GM12865 (cell line): ENCODE data around the gene CACNA1C.

Experiments
- DNase-seq: peaks from one replicate; pipeline ENCODE4 v3.0.0; 2010; ENCODE audit warnings: low read depth
- H3K4me3 ChIP-seq: 2 replicates; pipeline ENCODE4 v1.5.1; 2011; ENCODE audit warnings: mild to moderate bottlenecking, low read depth, low read length, control low read depth
- TF ChIP-seq, protein P1 (sequence below): IDR thresholded peaks from 2 replicates; pipeline ENCODE4 v1.5.1; 2011; ENCODE audit warnings: low read length, control low read depth, low read depth, inconsistent platforms; ENCODE audit not compliant: insufficient read depth; ENCODE audit errors: missing control alignments

Gene CACNA1C

DNA sequence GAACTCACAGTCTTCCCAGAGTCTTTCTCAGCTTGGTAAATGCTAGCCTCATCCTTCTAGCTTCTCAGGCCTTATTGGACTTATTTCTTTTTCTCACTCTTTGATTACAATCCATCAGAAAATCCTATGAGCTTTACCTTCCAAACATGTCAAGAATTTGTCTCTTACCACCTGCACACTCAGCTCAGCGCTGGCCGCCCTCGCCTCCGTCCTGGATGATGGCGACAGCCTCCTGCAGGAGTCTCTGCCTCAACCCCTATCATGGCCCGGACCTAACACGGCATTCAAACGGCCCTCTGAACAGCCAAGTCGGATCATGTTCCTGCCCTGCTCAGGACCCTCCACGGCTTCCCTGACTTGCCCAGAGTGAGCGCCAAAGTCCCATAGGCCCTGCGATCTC is 408.9 kb downstream of the CACNA1C start:
- H3K4me3 ChIP-seq: no peak overlapping the region

DNA sequence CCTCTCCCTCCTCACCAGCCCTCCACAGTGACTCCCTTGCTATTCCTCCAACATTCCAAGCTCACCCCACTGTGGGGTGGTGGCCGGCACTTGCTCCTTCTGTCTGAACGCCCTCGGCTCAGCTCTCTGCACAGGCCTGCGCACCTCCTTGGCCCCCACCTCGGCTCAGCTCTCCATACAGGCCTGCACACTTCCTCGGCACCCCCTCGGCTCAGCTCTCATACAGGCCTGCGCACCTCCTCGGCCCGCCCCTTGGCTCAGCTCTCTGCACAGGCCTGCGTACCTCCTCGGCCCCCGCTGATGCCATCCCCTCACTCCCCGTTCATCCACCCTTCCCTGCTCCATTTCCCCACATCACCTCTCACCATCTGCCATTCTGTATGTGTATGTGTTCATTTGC is 409.3 kb downstream of the CACNA1C start:
- H3K4me3 ChIP-seq: no peak overlapping the region
- TF ChIP-seq, protein P1, sequence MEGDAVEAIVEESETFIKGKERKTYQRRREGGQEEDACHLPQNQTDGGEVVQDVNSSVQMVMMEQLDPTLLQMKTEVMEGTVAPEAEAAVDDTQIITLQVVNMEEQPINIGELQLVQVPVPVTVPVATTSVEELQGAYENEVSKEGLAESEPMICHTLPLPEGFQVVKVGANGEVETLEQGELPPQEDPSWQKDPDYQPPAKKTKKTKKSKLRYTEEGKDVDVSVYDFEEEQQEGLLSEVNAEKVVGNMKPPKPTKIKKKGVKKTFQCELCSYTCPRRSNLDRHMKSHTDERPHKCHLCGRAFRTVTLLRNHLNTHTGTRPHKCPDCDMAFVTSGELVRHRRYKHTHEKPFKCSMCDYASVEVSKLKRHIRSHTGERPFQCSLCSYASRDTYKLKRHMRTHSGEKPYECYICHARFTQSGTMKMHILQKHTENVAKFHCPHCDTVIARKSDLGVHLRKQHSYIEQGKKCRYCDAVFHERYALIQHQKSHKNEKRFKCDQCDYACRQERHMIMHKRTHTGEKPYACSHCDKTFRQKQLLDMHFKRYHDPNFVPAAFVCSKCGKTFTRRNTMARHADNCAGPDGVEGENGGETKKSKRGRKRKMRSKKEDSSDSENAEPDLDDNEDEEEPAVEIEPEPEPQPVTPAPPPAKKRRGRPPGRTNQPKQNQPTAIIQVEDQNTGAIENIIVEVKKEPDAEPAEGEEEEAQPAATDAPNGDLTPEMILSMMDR: no peak
- no peak for DNase-seq

More for the DNA sequence above, 408.9 kb downstream of the CACNA1C start:
- TF ChIP-seq, protein P1: no peak
- no peak for DNase-seq

DNA sequence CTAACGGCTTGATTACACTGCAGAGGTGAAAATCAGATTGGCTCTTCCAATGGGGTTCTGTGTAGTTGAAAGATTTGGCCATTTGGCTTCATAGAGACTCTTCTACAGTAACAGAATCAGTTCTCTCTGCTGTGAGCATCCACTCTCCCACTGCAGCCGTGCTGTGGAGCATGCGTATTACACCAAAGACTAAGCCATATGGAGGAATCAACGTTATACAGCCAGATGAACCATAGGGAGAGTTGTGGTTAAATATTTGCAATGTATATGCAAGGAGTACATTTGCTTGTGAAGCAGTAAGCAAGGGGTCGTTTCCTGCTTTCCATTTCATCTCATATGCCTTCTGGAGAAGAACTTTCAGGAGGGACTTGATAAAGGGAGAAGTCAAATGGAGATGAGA is 410.9 kb downstream of the CACNA1C start:
- DNase-seq: no peak
- TF ChIP-seq, protein P1: no peak
- H3K4me3 ChIP-seq: no peak overlapping the region

DNA sequence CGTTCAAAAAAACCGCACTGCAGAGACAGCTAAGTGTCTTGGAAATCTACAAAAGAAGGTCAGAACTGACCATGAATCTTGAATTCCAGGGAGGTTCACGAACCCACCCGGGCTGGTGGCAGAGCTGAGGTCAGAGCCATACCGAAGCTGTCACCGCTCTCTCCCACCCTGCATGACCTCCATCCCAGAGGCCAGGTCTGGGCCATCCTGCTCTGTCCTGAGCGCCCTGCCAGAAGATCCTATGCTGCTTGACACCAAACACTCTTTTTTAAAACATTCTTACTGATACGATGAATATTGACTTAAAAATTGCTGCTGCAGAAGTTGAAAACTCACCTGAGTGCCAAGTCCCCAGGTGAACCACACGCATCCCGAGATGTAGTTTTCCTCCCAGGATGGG is 412.9 kb downstream of the CACNA1C start:
- TF ChIP-seq, protein P1: no peak
- no peak for DNase-seq

DNA sequence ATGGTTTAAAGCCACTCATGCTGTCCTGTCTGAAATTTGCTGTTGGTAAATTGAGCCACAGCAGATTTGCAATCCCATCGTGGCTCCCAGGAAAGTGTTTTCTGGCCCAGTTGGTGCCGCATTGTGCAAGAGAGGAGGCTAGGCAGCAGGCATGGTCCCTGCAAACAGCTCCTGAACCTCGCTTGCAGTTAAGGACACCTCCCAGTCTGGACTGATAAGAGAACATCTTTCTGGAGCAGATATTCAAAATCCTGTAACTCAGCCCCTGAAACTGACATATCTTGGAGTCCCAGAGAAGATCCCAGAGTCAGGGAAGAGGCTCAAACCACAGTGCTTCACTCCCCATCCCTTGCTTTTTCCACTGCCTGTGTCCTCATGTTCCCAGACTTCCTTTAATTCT is 413.4 kb downstream of the CACNA1C start:
- TF ChIP-seq, protein P1: no peak
- no peak overlapping the region for H3K4me3 ChIP-seq
- DNase-seq: no peak

More for the DNA sequence above, 412.9 kb downstream of the CACNA1C start:
- no peak overlapping the region for H3K4me3 ChIP-seq

DNA sequence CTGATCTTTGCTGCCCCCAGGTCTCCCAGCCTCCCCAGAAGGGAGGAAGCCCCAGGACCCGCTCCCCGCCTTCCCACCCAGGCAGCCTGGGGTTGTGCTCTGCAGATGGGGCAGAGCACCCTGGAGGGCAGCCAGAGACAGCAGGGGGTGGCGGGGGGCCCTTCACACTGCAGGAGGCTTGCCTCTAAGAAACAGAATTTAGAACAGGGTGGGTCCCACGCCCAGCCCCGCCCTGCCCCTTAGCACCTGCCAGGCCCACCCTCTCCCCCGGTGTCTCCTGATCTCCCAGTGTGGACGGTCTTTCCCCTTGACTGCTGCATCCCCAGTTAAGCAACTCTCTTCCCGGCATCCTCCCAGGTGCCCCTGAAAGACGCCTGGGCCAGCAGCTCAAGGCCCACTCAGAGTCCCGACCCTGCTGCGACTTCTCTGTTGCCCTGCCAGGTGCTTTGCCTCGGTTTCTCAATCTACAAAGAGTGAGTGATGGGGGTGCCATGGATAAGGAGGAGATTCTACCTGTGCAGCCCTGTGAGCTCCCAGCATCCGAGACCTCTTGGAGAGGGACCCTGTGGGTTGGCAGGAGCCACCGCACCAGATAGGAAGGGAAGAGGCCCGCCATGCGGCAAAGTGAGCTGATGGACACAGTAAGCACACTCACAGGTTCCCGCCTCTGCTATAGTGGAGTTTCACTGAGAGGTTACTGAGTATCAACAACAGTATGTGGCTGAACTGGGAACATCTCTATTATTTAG is 414.8 kb downstream of the CACNA1C start:
- TF ChIP-seq, protein P1: no peak
- no peak for DNase-seq
- H3K4me3 ChIP-seq: no peak overlapping the region

DNA sequence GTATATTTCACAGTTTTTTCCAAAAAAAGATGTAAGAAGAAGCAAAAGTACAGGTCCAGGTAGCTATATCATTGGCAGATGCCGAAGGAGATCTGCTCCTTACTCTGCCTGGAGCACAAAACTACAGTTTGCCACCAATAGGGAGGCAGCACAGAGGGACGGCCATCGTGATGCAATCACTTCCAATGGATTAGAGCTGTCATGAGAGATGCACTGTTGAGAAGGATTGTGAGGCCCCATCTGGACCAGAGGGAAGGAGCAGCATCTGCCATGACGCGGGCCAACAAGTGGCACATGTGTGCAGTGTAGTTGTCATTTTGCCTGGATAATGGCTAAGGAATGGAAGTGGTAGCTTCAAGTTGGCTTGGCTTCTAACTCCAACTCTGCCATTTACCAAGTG is 423.2 kb downstream of the CACNA1C start:
- TF ChIP-seq, protein P1: no peak
- no peak overlapping the region for H3K4me3 ChIP-seq
- DNase-seq: no peak
